SK-N-SH (cell line): ENCODE measurements around the gene GPR155.

Experiments used
- CHD2 ChIP-seq: fragments of 150-350 bp; IDR thresholded peaks from 2 replicates; pipeline ENCODE4 v1.6.1; 2018; ENCODE audit warnings: low read length; ENCODE audit not compliant: partially characterized antibody
- EP300 ChIP-seq, 2 experiments: IDR thresholded peaks; 2 replicates each; pipeline versions ENCODE4 v1.4.0 to v1.6.1; 2012; ENCODE audit warnings: borderline replicate concordance in 1 of 2, low read depth in 1 of 2, low read length in 1 of 2
- GABPA ChIP-seq: IDR thresholded peaks from 2 replicates; pipeline ENCODE4 v1.4.0; 2012; ENCODE audit warnings: low read depth, mild to moderate bottlenecking
- MXI1 ChIP-seq: IDR thresholded peaks from 2 replicates; pipeline ENCODE4 v1.6.1; 2012; ENCODE audit warnings: mild to moderate bottlenecking, low read depth, low read length, improper control_type of control experiment
- POLR2AphosphoS5 ChIP-seq: IDR thresholded peaks from 2 replicates; pipeline ENCODE4 v1.6.1; 2012; ENCODE audit warnings: low read depth, low read length
- RFX5 ChIP-seq: IDR thresholded peaks from 2 replicates; pipeline ENCODE4 v1.6.1; 2012; ENCODE audit warnings: mild to moderate bottlenecking, improper control_type of control experiment, low read length
- TF ChIP-seq, protein P1 (sequence below): IDR thresholded peaks from 2 replicates; pipeline ENCODE4 v1.4.0; 2012; ENCODE audit warnings: low read depth
- TF ChIP-seq, protein P2 (sequence below): fragments of 200-600 bp; sonication (generic); IDR thresholded peaks from 2 replicates; pipeline ENCODE4 v1.6.1; 2017; ENCODE audit warnings: antibody characterized with exemption, mild to moderate bottlenecking, moderate library complexity
- TF ChIP-seq, protein P3 (sequence below): IDR thresholded peaks from 2 replicates; pipeline ENCODE4 v1.6.1; 2012; ENCODE audit warnings: mild to moderate bottlenecking, low read depth, low read length, moderate library complexity

DNA sequence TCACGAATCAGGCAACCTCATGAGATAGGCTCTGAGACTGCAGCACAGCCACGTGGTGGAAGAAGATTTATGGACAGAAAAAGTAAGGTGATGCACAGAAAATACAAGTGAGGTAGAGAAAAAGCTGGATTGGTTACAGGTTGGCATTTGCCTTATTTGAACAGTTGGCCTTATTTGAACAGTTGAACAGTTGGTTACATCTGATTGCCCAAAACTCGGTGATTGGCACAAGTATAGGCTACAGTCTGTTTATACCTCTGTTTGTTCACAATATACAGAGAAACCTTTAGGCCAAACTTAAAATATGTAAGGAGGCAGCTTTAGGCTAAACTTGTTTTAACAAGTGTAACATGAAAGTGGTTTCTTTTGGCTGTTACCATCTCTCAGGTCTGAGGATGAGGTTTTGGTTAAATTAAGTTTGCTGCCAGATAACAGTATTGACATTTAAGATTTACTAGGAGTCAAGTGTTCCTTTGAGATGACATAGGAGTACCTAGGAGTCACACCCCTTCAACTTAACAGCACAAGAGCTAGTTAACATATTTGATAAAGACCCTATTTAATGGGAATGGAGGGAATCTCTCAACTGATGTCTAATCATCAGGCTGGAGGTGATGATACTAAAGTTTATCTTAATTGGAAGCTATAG lies 16.5 kb upstream of the GPR155 start:
- TF ChIP-seq, protein P1, sequence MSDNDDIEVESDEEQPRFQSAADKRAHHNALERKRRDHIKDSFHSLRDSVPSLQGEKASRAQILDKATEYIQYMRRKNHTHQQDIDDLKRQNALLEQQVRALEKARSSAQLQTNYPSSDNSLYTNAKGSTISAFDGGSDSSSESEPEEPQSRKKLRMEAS, result no peak
- TF ChIP-seq POLR2AphosphoS5, result no peak
- TF ChIP-seq, protein P2, sequence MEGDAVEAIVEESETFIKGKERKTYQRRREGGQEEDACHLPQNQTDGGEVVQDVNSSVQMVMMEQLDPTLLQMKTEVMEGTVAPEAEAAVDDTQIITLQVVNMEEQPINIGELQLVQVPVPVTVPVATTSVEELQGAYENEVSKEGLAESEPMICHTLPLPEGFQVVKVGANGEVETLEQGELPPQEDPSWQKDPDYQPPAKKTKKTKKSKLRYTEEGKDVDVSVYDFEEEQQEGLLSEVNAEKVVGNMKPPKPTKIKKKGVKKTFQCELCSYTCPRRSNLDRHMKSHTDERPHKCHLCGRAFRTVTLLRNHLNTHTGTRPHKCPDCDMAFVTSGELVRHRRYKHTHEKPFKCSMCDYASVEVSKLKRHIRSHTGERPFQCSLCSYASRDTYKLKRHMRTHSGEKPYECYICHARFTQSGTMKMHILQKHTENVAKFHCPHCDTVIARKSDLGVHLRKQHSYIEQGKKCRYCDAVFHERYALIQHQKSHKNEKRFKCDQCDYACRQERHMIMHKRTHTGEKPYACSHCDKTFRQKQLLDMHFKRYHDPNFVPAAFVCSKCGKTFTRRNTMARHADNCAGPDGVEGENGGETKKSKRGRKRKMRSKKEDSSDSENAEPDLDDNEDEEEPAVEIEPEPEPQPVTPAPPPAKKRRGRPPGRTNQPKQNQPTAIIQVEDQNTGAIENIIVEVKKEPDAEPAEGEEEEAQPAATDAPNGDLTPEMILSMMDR, result no peak
- TF ChIP-seq GABPA, result no peak
- TF ChIP-seq MXI1, result no peak
- TF ChIP-seq, protein P3, sequence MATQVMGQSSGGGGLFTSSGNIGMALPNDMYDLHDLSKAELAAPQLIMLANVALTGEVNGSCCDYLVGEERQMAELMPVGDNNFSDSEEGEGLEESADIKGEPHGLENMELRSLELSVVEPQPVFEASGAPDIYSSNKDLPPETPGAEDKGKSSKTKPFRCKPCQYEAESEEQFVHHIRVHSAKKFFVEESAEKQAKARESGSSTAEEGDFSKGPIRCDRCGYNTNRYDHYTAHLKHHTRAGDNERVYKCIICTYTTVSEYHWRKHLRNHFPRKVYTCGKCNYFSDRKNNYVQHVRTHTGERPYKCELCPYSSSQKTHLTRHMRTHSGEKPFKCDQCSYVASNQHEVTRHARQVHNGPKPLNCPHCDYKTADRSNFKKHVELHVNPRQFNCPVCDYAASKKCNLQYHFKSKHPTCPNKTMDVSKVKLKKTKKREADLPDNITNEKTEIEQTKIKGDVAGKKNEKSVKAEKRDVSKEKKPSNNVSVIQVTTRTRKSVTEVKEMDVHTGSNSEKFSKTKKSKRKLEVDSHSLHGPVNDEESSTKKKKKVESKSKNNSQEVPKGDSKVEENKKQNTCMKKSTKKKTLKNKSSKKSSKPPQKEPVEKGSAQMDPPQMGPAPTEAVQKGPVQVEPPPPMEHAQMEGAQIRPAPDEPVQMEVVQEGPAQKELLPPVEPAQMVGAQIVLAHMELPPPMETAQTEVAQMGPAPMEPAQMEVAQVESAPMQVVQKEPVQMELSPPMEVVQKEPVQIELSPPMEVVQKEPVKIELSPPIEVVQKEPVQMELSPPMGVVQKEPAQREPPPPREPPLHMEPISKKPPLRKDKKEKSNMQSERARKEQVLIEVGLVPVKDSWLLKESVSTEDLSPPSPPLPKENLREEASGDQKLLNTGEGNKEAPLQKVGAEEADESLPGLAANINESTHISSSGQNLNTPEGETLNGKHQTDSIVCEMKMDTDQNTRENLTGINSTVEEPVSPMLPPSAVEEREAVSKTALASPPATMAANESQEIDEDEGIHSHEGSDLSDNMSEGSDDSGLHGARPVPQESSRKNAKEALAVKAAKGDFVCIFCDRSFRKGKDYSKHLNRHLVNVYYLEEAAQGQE, result no peak
- TF ChIP-seq EP300 (IDR thresholded peaks at IDR 0.05; ENCODE audit: borderline replicate concordance in 1 of 2, low read depth in 1 of 2, low read length in 1 of 2), result no peak
- TF ChIP-seq CHD2, result no peak
- TF ChIP-seq RFX5, result no peak
